ENCODE measurements around the gene SLC24A2.
"Not testable (repeated sequence)": the region's sequence is repeated elsewhere in the genome, so short reads cannot be mapped to it uniquely, and the experiment has no call there.

The SLC24A2 gene

GRCh38 chr9:19788614-19789271 lies at the start of gene SLC24A2:
TSS of gene SLC24A2 (minus strand) at chr9:19789037.
- Histone ChIP-seq H3K4me1 (ENCODE audit: control insufficient read depth in 1 of 2, insufficient read depth in 2 of 2, low read length in 2 of 2) (no peaks in the 10 kb centered on the region), H3K27me3 (ENCODE audit: control insufficient read depth in 1 of 2, insufficient read depth in 2 of 2, low read length in 2 of 2) (peaks cover 0 to 8% of the 10 kb centered on the region in 2 donors), H3K9me3 (ENCODE audit: control insufficient read depth in 1 of 2, low read length in 2 of 2) (no peaks in the 10 kb centered on the region), H3K27ac (ENCODE audit: low read depth, low read length) (no peak within 1 kb of the TSS), H3K36me3 (ENCODE audit: control insufficient read depth in 1 of 2, insufficient read depth in 2 of 2, low read length in 2 of 2) (no peaks in the 10 kb centered on the region), H3K9ac (ENCODE audit: low read depth in 1 of 2, low read length in 2 of 2) (no peak within 1 kb of the TSS), H3K4me3 (ENCODE audit: low read depth in 1 of 2, low read length in 2 of 2) (no peak within 1 kb of the TSS)

GRCh38 chr9:19833331-19833730 lies 44.5 kb upstream of the SLC24A2 start:
- H3K4me3 ChIP-seq (ENCODE audit: low read depth in 1 of 2, low read length in 2 of 2); H3K27me3 ChIP-seq (ENCODE audit: control insufficient read depth in 1 of 2, insufficient read depth in 2 of 2, low read length in 2 of 2); H3K9ac ChIP-seq (ENCODE audit: low read depth in 1 of 2, low read length in 2 of 2): not testable (repeated sequence)

DNA sequence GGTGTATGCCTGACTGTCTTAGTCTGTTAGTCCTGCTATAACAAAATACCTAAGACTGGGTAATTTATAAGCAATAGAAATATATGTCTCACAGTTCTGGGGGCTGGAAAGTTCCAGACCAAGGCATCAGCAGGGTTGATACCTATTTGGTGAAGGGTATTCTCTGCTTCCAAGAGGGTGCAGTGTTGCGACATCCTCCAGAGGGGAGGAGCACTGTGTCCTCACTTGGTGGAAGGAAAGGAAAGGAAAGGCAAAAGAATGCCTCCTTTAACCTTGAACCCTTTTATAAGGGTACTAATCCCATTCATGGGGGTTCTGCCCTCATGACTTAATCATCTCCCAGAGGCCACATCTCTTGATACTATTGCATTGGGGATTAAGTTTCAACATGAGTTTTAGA lies 42.0 kb upstream of the SLC24A2 start:
- no peak overlapping the region for H3K9ac ChIP-seq (ENCODE audit: low read depth in 1 of 2, low read length in 2 of 2)
- H3K9me3 ChIP-seq (ENCODE audit: control insufficient read depth in 1 of 2, low read length in 2 of 2) = no peaks in the 10 kb centered on the region

More at GRCh38 chr9:19833331-19833730, 44.5 kb upstream of the SLC24A2 start:
- not testable (repeated sequence) for H3K4me1 ChIP-seq (ENCODE audit: control insufficient read depth in 1 of 2, insufficient read depth in 2 of 2, low read length in 2 of 2); H3K9me3 ChIP-seq (ENCODE audit: control insufficient read depth in 1 of 2, low read length in 2 of 2); H3K36me3 ChIP-seq (ENCODE audit: control insufficient read depth in 1 of 2, insufficient read depth in 2 of 2, low read length in 2 of 2); H3K27ac ChIP-seq (ENCODE audit: low read depth, low read length)

GRCh38 chr9:19828576-19829109 lies 39.8 kb upstream of the SLC24A2 start:
- no peak overlapping the region for H3K9ac ChIP-seq (ENCODE audit: low read depth in 1 of 2, low read length in 2 of 2)
- no peak overlapping the region for H3K27ac ChIP-seq (ENCODE audit: low read depth, low read length)
- H3K4me3 ChIP-seq (ENCODE audit: low read depth in 1 of 2, low read length in 2 of 2) = no peak overlapping the region
- H3K27me3 ChIP-seq (ENCODE audit: control insufficient read depth in 1 of 2, insufficient read depth in 2 of 2, low read length in 2 of 2) = no peaks in the 10 kb centered on the region
- H3K9me3 ChIP-seq (ENCODE audit: control insufficient read depth in 1 of 2, low read length in 2 of 2) = no peaks in the 10 kb centered on the region
- no peaks in the 10 kb centered on the region for H3K36me3 ChIP-seq (ENCODE audit: control insufficient read depth in 1 of 2, insufficient read depth in 2 of 2, low read length in 2 of 2)
- H3K4me1 ChIP-seq (ENCODE audit: control insufficient read depth in 1 of 2, insufficient read depth in 2 of 2, low read length in 2 of 2) = no peaks in the 10 kb centered on the region

More for the DNA sequence above, 42.0 kb upstream of the SLC24A2 start:
- no peak overlapping the region for H3K27ac ChIP-seq (ENCODE audit: low read depth, low read length)
- H3K4me1 ChIP-seq (ENCODE audit: control insufficient read depth in 1 of 2, insufficient read depth in 2 of 2, low read length in 2 of 2) = no peaks in the 10 kb centered on the region
- no peaks in the 10 kb centered on the region for H3K36me3 ChIP-seq (ENCODE audit: control insufficient read depth in 1 of 2, insufficient read depth in 2 of 2, low read length in 2 of 2)
- no peak overlapping the region for H3K4me3 ChIP-seq (ENCODE audit: low read depth in 1 of 2, low read length in 2 of 2)
- H3K27me3 ChIP-seq (ENCODE audit: control insufficient read depth in 1 of 2, insufficient read depth in 2 of 2, low read length in 2 of 2) = no peaks in the 10 kb centered on the region

- H3K27ac ChIP-seq (ENCODE audit: low read depth, low read length) = no peak overlapping the region
- no peaks in the 10 kb centered on the region for H3K4me1 ChIP-seq (ENCODE audit: control insufficient read depth in 1 of 2, insufficient read depth in 2 of 2, low read length in 2 of 2)
- H3K9ac ChIP-seq (ENCODE audit: low read depth in 1 of 2, low read length in 2 of 2) = no peak overlapping the region
- H3K9me3 ChIP-seq (ENCODE audit: control insufficient read depth in 1 of 2, low read length in 2 of 2) = peaks cover 2 to 11% of the 10 kb centered on the region in 2 donors
- H3K27me3 ChIP-seq (ENCODE audit: control insufficient read depth in 1 of 2, insufficient read depth in 2 of 2, low read length in 2 of 2) = no peaks in the 10 kb centered on the region
- H3K36me3 ChIP-seq (ENCODE audit: control insufficient read depth in 1 of 2, insufficient read depth in 2 of 2, low read length in 2 of 2) = no peaks in the 10 kb centered on the region
- no peak overlapping the region for H3K4me3 ChIP-seq (ENCODE audit: low read depth in 1 of 2, low read length in 2 of 2)
These were observed 27.9 kb upstream of the SLC24A2 start for GRCh38 chr9:19816769-19817168.

DNA sequence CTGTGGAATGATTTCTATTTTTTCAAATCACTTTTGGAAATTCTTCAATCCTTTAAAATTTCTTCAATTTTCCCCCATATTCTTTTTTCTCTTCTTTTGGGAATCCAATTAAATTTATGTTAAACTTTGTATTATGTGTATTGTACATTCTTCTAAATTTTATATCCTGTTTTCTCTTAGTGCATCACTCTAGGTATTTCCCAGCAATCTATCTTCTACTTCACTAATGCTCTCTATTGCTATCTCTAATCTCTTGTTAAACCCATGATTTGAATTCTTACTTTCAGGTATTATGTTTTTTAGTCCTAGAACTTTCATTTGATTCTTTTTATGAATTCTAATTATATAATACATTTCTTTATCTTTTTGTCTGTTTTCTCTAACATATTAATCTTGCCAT lies 23.4 kb upstream of the SLC24A2 start:
- Histone ChIP-seq H3K4me1 (ENCODE audit: control insufficient read depth in 1 of 2, insufficient read depth in 2 of 2, low read length in 2 of 2) (no peaks in the 10 kb centered on the region), H3K4me3 (ENCODE audit: low read depth in 1 of 2, low read length in 2 of 2) (no peak overlapping the region), H3K9ac (ENCODE audit: low read depth in 1 of 2, low read length in 2 of 2) (no peak overlapping the region), H3K27ac (ENCODE audit: low read depth, low read length) (no peak overlapping the region), H3K9me3 (ENCODE audit: control insufficient read depth in 1 of 2, low read length in 2 of 2) (peaks cover 2 to 11% of the 10 kb centered on the region in 2 donors), H3K27me3 (ENCODE audit: control insufficient read depth in 1 of 2, insufficient read depth in 2 of 2, low read length in 2 of 2) (no peaks in the 10 kb centered on the region), H3K36me3 (ENCODE audit: control insufficient read depth in 1 of 2, insufficient read depth in 2 of 2, low read length in 2 of 2) (no peaks in the 10 kb centered on the region)

GRCh38 chr9:19809422-19810269 lies 20.8 kb upstream of the SLC24A2 start:
- no peak overlapping the region for H3K4me3 ChIP-seq (ENCODE audit: low read depth in 1 of 2, low read length in 2 of 2)
- H3K36me3 ChIP-seq (ENCODE audit: control insufficient read depth in 1 of 2, insufficient read depth in 2 of 2, low read length in 2 of 2) = no peaks in the 10 kb centered on the region
- H3K4me1 ChIP-seq (ENCODE audit: control insufficient read depth in 1 of 2, insufficient read depth in 2 of 2, low read length in 2 of 2) = no peaks in the 10 kb centered on the region
- no peaks in the 10 kb centered on the region for H3K27me3 ChIP-seq (ENCODE audit: control insufficient read depth in 1 of 2, insufficient read depth in 2 of 2, low read length in 2 of 2)
- H3K27ac ChIP-seq (ENCODE audit: low read depth, low read length) = no peak overlapping the region
- peaks cover 0 to 2% of the 10 kb centered on the region in 2 donors for H3K9me3 ChIP-seq (ENCODE audit: control insufficient read depth in 1 of 2, low read length in 2 of 2)
- no peak overlapping the region for H3K9ac ChIP-seq (ENCODE audit: low read depth in 1 of 2, low read length in 2 of 2)

- no peaks in the 10 kb centered on the region for H3K27me3 ChIP-seq (ENCODE audit: control insufficient read depth in 1 of 2, insufficient read depth in 2 of 2, low read length in 2 of 2)
- H3K4me3 ChIP-seq (ENCODE audit: low read depth in 1 of 2, low read length in 2 of 2) = no peak overlapping the region
- no peaks in the 10 kb centered on the region for H3K9me3 ChIP-seq (ENCODE audit: control insufficient read depth in 1 of 2, low read length in 2 of 2)
- H3K36me3 ChIP-seq (ENCODE audit: control insufficient read depth in 1 of 2, insufficient read depth in 2 of 2, low read length in 2 of 2) = no peaks in the 10 kb centered on the region
- no peaks in the 10 kb centered on the region for H3K4me1 ChIP-seq (ENCODE audit: control insufficient read depth in 1 of 2, insufficient read depth in 2 of 2, low read length in 2 of 2)
- H3K9ac ChIP-seq (ENCODE audit: low read depth in 1 of 2, low read length in 2 of 2) = no peak overlapping the region
- no peak overlapping the region for H3K27ac ChIP-seq (ENCODE audit: low read depth, low read length)
These were observed 18.5 kb upstream of the SLC24A2 start for GRCh38 chr9:19807182-19807892.

GRCh38 chr9:19804431-19804830 lies 15.6 kb upstream of the SLC24A2 start:
- Histone ChIP-seq H3K4me1 (ENCODE audit: control insufficient read depth in 1 of 2, insufficient read depth in 2 of 2, low read length in 2 of 2) (no peaks in the 10 kb centered on the region), H3K4me3 (ENCODE audit: low read depth in 1 of 2, low read length in 2 of 2) (no peak overlapping the region), H3K9ac (ENCODE audit: low read depth in 1 of 2, low read length in 2 of 2) (no peak overlapping the region), H3K36me3 (ENCODE audit: control insufficient read depth in 1 of 2, insufficient read depth in 2 of 2, low read length in 2 of 2) (no peaks in the 10 kb centered on the region), H3K27ac (ENCODE audit: low read depth, low read length) (no peak overlapping the region), H3K9me3 (ENCODE audit: control insufficient read depth in 1 of 2, low read length in 2 of 2) (no peaks in the 10 kb centered on the region), H3K27me3 (ENCODE audit: control insufficient read depth in 1 of 2, insufficient read depth in 2 of 2, low read length in 2 of 2) (no peaks in the 10 kb centered on the region)

DNA sequence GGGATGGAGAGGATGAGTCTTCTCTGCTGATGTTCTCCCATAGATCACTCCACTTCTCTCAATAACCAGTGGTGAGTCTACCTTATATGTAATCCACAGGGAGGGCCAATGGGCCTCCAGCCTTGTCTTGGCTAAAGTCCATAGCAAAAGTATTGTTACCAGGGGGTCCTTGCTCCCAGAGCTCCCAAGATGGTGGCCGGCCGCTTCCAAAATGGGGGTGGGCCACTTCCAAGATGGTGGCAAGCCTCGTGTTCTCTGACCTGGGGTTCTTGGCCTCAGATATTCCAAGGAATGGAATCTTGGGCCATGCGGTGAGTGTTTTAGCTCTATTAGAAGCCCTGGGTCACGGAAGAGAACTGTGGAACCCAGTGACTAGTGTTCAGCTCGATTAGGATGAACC lies 12.0 kb upstream of the SLC24A2 start:
- H3K4me1 ChIP-seq (ENCODE audit: control insufficient read depth in 1 of 2, insufficient read depth in 2 of 2, low read length in 2 of 2) = no peaks in the 10 kb centered on the region
- no peak overlapping the region for H3K4me3 ChIP-seq (ENCODE audit: low read depth in 1 of 2, low read length in 2 of 2)
- H3K9ac ChIP-seq (ENCODE audit: low read depth in 1 of 2, low read length in 2 of 2) = no peak overlapping the region
- H3K9me3 ChIP-seq (ENCODE audit: control insufficient read depth in 1 of 2, low read length in 2 of 2) = no peaks in the 10 kb centered on the region
- H3K27ac ChIP-seq (ENCODE audit: low read depth, low read length) = no peak overlapping the region
- no peaks in the 10 kb centered on the region for H3K27me3 ChIP-seq (ENCODE audit: control insufficient read depth in 1 of 2, insufficient read depth in 2 of 2, low read length in 2 of 2)
- no peaks in the 10 kb centered on the region for H3K36me3 ChIP-seq (ENCODE audit: control insufficient read depth in 1 of 2, insufficient read depth in 2 of 2, low read length in 2 of 2)
